HS-27A (cell line): Measurements from ENCODE around the gene FER.
A peak's percentile ranks its signal among the peaks of the same experiment; 100 is the strongest.
"Not testable (repeated sequence)": the region's sequence is repeated elsewhere in the genome, so short reads cannot be mapped to it uniquely, and the experiment has no call there.

Source experiments
- DNase-seq: peaks from one replicate; pipeline ENCODE4 v3.0.0-alpha.2; 2012; ENCODE audit warnings: low read depth, missing footprints

Gene FER

DNA sequence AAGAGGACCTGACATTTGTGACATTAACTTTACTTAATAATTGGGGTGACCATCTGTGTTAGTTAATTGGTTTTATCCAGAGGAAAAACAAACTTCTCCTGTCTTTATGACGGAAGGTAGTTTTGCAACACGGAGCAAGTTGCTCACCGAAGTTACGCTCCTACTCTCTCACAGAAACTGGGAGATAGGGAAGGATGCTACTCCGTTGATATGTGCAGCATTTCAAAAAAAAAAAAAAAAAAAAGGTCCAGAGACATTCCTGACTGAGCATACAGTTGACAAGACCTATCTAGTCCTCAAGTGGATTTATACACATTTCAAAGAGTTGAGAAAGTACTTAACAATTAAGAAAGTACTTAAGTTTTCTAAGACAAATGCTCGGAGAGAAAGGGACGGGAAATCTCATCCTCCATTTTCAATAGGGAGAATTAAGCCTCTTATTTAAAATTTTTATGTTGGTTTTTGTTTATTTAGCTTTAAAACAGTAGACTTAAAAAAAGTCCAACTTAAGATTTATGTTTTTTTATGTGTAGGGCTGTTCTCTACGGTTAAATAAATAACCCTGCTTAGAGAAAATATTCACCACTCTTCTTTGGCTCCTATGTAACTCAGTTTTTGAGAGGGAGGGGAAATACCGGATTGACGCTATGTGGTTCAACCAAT lies 455 bp upstream of the FER start:
- no peak for DNase-seq

DNA sequence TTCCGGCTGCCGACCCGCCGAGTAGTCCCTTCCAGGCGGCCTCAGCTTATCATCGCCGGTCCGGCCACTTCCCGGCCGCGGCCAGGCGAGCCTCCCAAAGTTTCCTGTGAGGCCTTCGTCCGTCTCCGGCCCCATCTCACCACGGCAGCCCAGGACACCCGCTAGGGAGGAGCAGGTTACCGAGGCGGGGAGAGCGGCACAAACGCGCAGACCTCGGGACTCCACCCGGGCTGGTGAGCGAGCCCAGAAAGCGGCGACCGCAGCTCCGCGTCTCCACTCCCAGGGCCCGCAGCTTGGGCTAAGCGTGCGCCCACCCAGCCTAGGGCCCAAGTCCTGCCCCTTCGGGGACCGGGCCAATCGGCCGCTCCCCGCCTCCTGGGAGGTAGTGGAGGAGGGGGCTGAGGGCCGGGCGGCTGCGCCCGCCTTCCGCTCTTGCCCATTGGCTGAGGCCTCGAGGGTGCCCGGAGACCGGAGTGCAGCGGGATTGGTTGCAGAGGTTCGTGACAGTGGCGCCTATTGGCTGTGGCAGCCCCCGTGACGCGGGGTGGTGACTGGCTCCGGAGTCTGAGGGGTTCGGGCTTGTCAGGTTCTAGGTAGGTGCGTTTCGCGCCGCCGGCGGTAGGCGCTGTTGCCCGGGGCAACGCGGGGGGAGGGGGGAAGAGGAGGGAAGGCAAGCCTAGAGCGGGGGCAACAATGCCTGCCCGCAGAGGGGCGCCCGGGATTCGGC lies 867 bp downstream of the FER start:
- peak; percentile 82 for DNase-seq

DNA sequence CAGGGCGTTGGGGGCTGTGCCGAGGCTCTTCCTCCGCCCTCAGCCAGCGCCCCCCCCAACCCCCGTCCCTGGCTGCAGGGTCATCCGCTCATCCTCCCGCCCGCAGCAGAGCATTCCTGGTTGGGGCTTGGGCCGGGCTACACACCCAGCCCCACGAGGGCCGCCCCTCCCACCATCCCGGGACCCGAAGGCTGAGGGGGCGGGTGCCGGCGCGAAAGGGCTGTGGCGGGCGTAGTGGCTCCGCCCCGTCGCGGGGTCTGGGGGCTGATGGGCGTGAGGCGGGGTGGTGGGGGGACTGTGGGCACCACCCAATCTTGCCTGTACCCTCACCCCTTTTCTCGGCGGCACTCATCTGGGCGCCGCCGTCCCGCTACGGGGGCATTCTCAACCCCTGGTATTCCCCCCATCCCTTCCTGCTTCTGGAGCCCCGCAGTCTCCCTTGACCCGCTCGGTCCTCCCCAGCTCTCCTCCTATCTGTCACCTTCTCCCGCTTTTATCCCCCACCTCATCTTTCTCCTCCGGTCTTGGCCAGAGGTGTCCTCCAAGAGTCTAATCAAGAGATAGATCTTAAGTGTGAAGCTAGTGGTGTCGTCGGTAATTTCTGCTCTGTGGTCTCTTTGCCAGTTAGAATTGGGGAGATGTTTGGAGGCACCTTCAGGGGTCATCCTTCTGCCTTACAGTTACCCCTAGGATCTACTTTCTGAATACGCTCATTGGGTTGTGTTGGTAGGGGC lies 1.6 kb downstream of the FER start:
- no peak for DNase-seq

DNA sequence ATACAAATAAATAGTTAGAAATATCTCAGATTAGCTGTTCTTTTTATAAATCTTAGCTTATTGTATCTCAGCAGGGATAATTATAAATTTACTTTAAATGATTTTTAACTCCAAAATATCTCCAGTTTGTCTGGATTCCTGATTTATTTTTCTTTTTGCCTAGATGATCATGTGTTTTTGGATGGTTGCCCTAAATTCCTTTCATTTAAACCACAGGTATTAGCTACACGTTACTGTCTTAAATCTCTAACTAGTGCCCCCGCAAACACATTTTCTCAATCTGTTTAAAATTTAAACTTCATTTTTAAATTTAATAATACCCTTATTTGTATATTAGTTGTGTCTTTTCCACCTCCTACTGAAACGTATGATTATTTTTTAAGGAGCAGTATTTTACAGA lies 5.6 kb downstream of the FER start:
- DNase-seq, result no peak

DNA sequence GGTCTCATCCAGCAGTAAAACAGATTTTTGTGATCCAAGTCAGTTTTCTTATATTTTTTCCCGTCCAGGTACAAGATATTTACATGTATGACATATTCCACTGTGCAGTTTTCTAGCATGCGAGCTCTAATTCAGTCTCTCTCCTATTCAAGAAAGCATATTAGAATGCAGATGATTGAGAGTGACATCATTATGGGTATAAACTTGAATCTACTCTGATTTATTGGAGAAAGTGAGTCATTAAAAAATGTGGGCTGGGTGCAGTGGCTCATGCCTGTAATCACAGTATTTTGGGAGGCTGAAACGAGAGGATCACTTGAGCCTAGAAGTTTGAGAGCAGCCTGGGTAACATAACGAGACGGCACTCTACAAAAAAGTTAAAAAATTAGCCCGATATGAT lies 6.2 kb downstream of the FER start:
- no peak for DNase-seq

DNA sequence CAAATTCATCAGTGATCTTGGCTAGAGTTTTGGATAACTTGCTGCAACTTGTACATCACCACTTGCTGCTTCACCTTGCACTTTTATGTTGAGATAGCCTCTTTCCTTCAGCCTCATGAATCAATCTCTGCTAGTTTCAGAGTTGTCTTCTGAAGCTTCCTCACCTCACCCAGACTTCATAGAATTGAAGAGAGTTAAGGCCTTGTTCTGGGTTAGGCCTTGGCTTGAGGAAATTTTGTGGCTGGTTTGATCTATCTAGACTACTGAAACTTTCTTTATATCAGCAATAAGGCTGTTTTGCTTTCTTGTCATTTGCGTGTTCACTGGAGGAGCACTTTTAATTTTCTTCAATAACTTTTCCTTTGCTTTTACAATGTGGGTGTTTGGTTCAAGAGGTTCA lies 12.8 kb downstream of the FER start:
- no peak for DNase-seq

DNA sequence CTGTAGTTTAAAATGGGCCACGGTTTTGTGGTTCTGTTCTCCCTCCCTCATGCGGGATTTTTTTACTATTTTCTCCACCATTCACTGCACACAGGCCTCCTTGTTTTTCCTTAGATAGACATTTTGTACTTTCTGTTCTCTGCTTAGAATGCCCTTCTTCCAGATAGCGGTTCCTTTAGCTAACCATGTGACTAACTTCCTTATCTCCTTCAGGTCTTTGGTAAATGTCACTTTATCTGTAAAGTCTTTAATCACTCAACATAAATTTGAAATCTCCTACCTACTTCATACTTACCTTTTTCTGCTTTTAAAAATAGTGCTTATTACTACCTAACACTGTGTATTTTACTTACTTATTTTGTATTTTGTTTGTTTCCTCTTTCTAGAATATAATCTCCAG lies 15.0 kb downstream of the FER start:
- DNase-seq, result no peak

DNA sequence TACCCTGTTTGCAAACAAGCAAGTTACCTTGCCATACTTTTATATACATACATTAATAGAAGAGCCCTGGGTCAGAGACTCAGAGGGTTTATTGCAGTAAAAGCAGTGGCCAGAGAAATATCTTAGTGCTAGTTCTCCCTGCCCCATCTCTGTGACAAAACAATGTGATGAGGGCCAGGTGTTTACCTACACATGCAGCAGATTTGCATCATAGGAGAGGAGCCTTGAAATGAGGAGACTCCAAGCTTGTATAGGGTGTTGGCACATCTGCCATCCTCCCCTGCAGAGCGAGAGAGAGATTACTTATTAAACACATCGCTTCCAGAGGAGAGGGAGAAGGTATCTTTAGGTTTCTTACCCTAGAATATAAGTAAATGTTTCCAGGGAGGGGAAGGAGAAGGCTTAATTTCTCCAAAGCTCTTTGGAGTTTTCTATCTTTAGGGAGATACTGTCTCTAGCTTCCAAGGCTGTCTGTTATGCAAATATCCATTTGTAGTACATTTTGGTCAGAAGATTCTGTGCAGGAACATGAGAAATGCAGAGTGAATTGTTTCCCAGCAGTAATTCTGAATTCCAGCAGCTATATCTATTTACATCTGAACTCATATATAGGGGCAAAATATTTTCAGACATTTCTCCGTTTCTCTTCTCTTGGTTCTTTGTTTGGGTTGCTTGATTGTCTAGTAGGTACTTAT lies 15.7 kb downstream of the FER start:
- DNase-seq, result no peak

DNA sequence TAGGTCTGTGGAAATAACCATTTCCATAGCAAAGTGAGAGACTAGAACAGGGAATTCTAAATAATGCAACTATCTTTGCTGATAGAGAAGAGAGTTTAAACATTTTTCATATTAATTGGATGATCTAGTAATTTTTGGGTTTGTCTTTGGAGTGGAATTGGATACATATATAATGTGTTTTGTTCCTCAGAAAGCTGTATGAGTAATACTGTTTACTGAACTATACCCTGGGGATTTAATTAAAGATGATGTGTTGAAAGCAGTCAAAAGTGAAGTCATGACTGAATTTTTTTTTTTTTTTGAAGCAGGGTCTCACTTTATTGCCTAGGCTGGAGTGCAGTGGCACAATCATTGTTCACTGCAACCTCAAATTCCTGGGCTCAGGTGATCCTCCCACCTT lies 17.9 kb downstream of the FER start:
- no peak for DNase-seq

DNA sequence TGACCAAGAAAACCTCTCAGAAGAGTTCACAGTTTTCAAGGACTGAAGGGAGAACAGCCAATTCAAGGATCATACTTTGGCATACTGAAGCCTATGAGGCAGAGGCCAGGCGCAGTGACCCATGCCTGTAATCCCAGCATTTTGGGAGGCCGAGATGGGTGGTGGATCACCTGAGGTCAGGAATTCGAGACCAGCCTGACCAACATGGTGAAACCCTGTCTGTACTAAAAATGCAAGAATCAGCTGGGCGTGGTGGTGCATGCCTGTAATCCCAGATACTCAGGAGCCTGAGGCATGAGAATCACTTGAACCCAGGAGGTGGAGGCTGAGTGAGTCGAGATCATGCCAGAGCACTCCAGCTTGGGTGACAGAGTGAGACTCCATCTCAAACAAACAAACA lies 19.2 kb downstream of the FER start:
- DNase-seq, result not testable (repeated sequence)

DNA sequence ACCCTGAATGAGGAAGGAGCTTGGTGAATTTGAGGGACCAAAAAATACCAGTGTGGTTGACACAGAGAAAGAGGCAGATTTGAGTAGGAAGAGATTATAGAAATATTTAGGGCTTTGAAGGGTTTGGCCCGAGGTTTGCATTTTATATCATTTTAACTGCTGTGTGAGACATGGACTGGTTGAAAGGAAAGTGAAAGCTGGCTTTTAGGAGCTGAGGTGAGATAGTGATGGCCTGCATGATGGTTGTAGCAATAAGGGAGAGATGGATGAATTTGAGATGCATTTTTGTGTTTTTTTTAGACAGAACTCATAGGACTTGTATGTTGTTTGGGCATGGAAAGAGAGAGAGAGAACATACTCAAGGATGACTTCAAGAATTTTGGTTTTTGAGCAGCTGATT lies 21.7 kb downstream of the FER start:
- DNase-seq, result no peak

DNA sequence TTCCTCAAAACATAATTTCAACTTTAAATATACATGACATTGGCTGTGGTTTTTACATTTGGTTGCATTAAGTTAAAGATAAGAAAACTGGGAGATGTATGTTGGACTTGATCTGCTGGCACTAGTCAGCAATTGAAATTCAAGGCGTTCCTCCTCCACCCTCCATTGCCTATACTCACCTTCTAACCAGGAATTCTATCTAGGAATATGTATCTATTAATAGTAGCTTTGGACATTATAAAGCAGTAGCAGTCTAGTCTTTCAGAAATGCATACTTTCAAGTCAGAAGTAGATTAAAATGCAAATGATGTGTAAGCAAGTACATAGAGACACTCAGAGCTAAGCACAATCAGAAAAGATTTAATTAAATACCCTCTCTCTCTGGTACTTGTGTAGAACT lies 24.9 kb downstream of the FER start:
- no peak for DNase-seq

DNA sequence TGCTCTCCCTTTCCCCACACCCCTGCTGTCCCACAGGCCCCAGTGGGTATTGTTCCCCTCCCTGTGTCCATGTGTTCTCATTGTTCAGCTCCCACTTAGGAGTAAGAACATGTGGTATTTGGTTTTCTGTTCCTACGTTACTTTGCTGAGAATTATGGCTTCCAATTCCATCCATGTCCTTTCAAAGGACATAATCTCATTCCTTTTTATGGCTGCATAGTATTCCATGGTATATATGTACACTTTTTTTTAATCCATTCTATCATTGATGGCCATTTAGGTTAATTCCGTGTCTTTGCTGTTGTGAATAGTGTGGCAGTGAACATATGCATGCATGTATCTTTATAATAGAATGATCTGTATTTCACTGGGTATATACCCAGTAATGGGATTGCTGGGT lies 25.6 kb downstream of the FER start:
- no peak for DNase-seq

DNA sequence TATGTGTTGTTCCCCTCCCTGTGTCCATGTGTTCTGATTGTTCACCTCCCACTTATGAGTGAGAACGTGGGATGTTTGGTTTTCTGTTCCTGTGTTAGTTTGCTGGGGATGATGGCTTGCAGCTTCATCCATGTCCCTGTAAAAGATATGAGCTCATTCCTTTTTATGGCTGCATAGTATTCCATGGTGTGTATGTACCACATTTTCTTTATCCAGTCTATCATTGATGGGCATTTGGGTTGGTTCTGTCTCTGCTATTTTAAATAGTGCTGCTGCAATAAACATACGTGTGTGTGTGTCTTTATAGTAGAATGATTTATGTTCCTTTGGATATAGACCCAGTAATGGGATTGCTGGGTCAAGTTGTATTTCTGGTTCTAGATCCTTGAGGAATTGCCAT lies 26.4 kb downstream of the FER start:
- DNase-seq, result not testable (repeated sequence)

DNA sequence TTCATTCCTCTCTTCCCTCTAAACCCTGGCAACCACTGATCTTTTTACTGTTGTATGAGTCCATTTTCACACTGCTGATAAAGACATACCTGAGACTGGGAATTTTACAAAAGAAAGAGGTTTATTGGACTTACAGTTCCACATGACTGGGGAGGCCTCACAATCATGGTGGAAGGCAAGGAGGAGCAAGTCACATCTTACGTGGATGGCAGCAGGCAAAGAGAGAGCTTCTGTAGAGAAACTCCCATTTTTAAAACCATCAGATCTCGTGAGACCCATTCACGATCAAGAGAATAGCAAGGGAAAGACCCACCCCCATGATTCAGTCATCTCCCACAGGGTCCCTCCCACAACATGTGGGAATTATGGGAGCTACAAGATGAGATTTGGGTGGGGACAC lies 29.9 kb downstream of the FER start:
- DNase-seq, result not testable (repeated sequence)

DNA sequence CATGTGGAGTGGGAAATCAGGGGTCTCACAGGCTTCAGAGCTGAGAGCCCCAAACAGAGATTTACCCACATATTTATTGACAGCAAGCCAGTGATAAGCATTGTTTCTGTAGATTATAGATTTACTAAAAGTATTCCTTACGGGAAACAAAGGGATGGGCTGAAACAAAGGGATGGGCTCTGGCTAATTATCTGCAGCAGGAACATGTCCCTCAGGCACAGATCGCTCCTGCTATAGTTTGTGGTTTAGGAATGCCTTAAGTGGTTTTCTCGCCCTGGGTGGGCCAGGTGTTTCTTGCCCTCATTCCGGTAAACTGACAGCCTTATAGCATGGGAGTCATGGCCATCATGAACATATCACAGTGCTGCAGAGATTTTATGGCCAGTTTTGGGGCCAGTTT lies 36.9 kb downstream of the FER start:
- DNase-seq, result not testable (repeated sequence)

DNA sequence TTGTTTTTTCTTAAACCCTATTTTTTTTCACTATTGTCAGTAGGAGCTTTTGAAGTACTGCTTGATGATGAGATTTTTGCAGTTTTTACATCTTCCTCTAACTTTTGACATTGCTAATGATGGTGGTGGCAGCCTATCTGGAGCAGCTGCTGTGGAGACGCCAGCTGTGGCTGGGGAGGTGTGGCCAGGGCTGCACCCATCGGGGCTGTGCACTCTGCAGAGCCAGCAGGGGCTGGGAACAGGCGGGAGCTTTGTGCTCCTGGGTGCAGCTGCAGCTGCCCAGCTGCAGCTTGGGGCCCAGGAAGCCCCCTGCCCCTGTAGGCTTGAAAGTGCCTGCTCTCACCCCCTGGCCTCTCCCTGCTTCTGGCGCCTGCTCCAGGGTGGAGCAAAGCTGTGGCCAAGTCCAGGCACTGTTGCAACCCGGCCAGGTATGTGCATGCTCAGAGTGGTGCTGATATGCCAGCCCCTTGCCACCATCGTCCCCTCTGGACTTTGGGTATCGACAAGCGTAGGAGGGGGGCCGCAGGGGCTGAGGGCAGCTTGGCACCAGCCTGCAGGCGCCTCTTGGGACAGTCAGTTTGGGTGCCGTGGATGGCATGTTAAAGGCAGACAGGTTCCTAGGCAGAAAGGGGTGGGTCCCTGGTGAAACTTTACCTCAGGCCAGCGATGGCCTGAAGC lies 39.2 kb downstream of the FER start:
- DNase-seq, result no peak

DNA sequence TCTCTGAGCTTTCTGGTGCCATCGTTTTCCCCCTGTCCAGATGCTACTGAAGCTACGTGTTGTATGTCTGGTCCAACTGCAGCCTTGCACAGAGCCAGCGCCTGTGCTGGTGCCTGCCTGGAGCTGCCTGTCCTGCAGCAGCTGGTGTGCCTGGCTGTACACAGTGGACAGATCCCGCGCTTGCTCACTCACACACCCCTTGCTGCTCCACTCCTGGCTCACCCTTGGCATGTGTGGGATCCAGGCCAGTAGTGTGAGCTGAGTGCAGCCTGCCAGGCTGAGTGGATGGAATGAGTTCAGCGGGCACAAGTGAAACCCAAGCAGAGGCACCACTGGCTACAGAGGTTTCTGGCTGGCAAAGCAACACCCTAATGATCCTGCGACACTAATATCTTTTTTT lies 40.4 kb downstream of the FER start:
- DNase-seq, result no peak

DNA sequence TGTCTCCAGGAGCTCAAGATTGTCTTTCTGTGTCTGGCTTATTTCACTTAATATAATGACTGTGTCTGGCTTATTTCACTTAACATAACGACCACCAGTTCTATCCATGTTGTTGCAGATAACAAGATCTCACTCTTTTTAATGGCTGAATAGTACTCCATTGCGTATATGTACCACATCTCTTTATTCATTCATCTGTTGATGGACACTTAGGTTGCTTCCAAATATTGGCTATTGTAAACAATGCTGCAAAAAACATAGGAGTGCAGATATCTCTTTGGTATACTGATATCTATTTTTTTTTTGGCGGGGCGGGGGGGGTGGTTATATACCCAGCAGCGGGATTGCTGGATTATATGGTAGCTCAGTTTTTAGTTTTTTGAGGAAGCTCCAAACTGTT lies 45.5 kb downstream of the FER start:
- no peak for DNase-seq

DNA sequence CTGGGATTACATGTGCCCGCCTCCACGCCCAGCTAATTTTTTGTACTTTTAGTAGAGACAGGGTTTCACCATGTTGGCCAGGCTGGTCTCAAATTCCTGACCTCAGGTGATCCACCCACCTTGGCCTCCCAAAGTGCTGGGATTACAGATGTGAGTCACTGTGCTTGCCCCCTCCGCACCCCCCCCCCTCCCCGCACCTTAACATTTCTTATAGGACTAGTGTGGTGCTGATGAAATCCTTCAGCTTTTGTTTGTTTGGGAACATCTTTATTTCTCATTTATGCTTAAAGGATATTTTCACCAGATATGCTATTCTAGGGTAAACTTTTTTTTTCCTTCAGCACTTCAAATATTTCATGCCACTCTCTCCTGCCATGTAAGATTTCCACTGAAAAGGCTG lies 46.7 kb downstream of the FER start:
- not testable (repeated sequence) for DNase-seq

DNA sequence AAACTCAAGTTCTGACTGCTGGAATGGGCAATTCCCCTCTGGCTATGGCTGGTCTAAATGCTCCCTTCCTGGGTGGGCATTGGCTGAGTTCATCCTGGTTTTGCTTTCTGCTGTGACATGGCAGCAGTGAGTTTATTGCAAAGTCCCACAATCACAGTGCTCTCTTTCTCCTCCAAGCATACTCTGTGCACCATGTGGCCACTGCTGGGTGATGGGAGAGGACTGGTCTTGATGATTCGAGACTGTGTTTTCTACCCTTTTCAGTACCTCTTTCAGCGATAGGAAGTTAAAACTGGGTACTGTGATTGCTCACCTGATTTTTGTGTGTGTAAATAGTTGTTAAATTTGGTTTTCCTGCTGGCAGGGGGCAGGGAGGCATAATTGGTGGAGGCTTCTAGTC lies 49.7 kb downstream of the FER start:
- no peak for DNase-seq

DNA sequence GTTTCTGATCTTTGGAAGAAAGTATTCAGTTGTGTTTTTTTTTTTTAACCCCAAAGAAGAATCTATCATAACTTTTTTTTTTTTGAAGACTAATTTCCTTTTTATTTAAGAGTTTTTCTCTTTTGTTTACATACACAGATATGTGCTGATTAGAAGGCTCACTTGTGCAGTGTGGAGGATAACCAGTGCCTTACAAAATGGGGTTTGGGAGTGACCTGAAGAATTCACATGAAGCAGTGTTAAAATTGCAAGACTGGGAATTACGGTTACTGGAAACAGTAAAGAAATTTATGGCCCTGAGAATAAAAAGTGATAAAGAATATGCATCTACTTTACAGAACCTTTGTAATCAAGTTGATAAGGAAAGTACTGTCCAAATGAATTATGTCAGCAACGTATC lies 50.3 kb downstream of the FER start:
- DNase-seq, result no peak
